ENCODE data around the gene PRH2. TPM values are rescaled to one million over a fixed set of nuclear protein-coding genes. Genes with fewer than 3 reads are reported as not detected.

The PRH2 gene
- total and polyA plus RNA-seq, 4 experiments from 2014 or later: not detected

DNA sequence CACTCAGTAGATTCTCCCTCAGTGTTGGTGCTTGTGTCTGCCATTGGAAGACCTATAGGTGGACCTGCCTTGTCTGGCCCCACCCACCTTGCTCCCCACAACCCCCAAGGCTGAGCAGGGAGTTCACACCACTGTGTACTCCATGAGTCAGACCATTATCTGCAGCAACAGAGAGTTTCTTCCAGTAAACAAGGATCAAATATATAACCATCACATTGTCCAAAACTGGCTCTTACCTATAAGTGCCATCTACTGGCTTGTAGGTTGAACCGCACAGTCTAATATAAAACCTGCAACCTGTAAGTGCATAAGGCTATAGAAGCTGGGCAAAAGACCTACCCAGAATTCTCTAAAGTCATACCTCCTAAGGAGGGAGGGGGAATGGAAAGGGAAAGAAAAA is 27.6 kb upstream of the PRH2 start:
- Mint-ChIP-seq H3K4me1 (peaks cover 0 to 2% (median under 1%) of the 10 kb centered on the region in 4 donors), H3K9me3 (peaks cover 0 to 44% (median 37%) of the 10 kb centered on the region in 8 donors), H3K27me3 (no peaks in the 10 kb centered on the region), H3K36me3 (peaks cover 27 to 71% of the 10 kb centered on the region in 2 donors), H3K4me3 (no peak overlapping the region), H3K27ac (no peak overlapping the region)
- Histone ChIP-seq H3K4me1 (ENCODE audit: insufficient read depth, low read length) (no peaks in the 10 kb centered on the region), H3K27me3 (ENCODE audit: insufficient read depth, low read length) (no peaks in the 10 kb centered on the region), H3K4me3 (ENCODE audit: low read length in 2 of 2) (no peak overlapping the region), H3K9me3 (ENCODE audit: control insufficient read depth in 1 of 2, low read length in 2 of 2) (peaks cover 0 to 10% of the 10 kb centered on the region in 2 donors), H3K27ac (ENCODE audit: low read depth, low read length) (no peak overlapping the region), H3K36me3 (ENCODE audit: insufficient read depth, low read length) (no peaks in the 10 kb centered on the region)
- POLR2A ChIA-PET (ENCODE audit: partially characterized antibody): no interaction called here
- intact Hi-C loops (cut with micrococcal nuclease): no loop called here
- DNase-seq: no peak
- CTCF ChIA-PET (ENCODE audit: partially characterized antibody): no interaction called here

DNA sequence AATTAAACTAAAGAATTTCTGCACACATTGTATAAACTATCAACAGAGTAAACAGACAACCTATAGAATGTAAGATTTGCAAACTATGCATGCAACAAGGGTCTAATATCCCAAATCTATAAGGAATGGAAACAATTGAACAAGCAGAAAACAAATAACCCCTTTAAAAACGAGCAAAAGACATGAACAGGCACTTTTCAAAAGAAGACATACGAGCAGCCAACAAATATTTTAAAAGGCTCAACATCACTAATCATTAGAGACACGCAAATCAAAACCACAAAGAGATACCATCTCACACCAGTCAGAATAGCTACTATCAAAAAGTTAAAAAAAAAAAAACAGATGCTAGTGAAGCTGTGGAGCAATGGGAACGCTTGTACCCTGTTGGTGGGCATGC is 24.4 kb upstream of the PRH2 start:
- no peaks in the 10 kb centered on the region for H3K27me3 Mint-ChIP-seq
- intact Hi-C loops (cut with micrococcal nuclease): no loop called here

DNA sequence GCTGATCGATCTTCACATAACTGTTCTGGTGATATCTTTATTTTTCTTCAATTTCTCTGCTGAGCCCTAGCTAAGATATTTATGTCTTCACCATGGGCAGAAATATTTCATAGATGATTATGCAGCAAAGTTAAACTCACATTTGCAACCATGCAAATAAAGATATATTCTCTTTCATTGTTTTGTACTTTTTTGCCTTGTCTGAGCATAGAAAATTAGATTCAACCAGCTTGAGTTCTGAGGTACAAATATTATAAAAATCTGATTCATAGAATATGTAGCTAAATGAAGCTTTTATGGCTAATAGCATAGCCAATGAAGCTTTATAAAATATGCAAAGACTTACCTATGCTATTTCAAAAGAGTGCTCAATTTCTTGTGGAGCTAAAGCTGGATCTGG is 19.6 kb upstream of the PRH2 start, which contains the start of gene TAS2R13:
Gene TAS2R13, minus strand, starts transcription at position 101 of the 400 bp plus-strand sequence. CDS start 264 bp downstream, outside the sequence.
- no peaks in the 10 kb centered on the region for H3K27me3 Mint-ChIP-seq
- Histone ChIP-seq H3K4me3 (ENCODE audit: low read length in 2 of 2) (no peak within 1 kb of the TSS), H3K27ac (ENCODE audit: low read depth, low read length) (no peak within 1 kb of the TSS), H3K36me3 (ENCODE audit: insufficient read depth, low read length) (no peaks in the 10 kb centered on the region), H3K4me1 (ENCODE audit: insufficient read depth, low read length) (no peaks in the 10 kb centered on the region), H3K9me3 (ENCODE audit: control insufficient read depth in 1 of 2, low read length in 2 of 2) (peaks cover 0 to 7% of the 10 kb centered on the region in 2 donors), H3K27me3 (ENCODE audit: insufficient read depth, low read length) (no peaks in the 10 kb centered on the region)
- peaks cover 0 to under 1% (median 0%) of the 10 kb centered on the region in 4 donors for H3K4me1 Mint-ChIP-seq
- ChIA-PET POLR2A (ENCODE audit: partially characterized antibody) (no interaction called here), CTCF (ENCODE audit: partially characterized antibody) (no interaction called here)
- H3K9me3 Mint-ChIP-seq: peaks cover 2 to 21% (median 14%) of the 10 kb centered on the region in 8 donors
- peaks cover 11 to 46% of the 10 kb centered on the region in 2 donors for H3K36me3 Mint-ChIP-seq
- DNase-seq: no peak
- intact Hi-C loops (cut with micrococcal nuclease): no loop called here
- H3K4me3 Mint-ChIP-seq: no peak within 1 kb of the TSS
- H3K27ac Mint-ChIP-seq: no peak within 1 kb of the TSS

More for the DNA sequence above, 24.4 kb upstream of the PRH2 start:
- peaks cover 0 to 10% of the 10 kb centered on the region in 2 donors for H3K9me3 ChIP-seq (ENCODE audit: control insufficient read depth in 1 of 2, low read length in 2 of 2)
- no peak overlapping the region for H3K4me3 Mint-ChIP-seq
- ChIA-PET POLR2A (ENCODE audit: partially characterized antibody) (no interaction called here), CTCF (ENCODE audit: partially characterized antibody) (no interaction called here)
- no peak overlapping the region for H3K27ac ChIP-seq (ENCODE audit: low read depth, low read length)
- H3K4me3 ChIP-seq (ENCODE audit: low read length in 2 of 2): no peak overlapping the region
- DNase-seq: no peak
- no peak overlapping the region for H3K27ac Mint-ChIP-seq
- peaks cover 2 to 45% (median 39%) of the 10 kb centered on the region in 8 donors for H3K9me3 Mint-ChIP-seq
- H3K27me3 ChIP-seq (ENCODE audit: insufficient read depth, low read length): no peaks in the 10 kb centered on the region
- H3K4me1 ChIP-seq (ENCODE audit: insufficient read depth, low read length): no peaks in the 10 kb centered on the region
- H3K36me3 Mint-ChIP-seq: peaks cover 29 to 73% of the 10 kb centered on the region in 2 donors
- H3K4me1 Mint-ChIP-seq: no peaks in the 10 kb centered on the region
- no peaks in the 10 kb centered on the region for H3K36me3 ChIP-seq (ENCODE audit: insufficient read depth, low read length)

- POLR2A ChIA-PET (ENCODE audit: partially characterized antibody): no interaction called here
- CTCF ChIA-PET (ENCODE audit: partially characterized antibody): no interaction called here
- Mint-ChIP-seq H3K4me3 (no peak overlapping the region), H3K36me3 (peaks cover 4 to 43% of the 10 kb centered on the region in 2 donors), H3K27me3 (no peaks in the 10 kb centered on the region), H3K27ac (no peak overlapping the region), H3K4me1 (peaks cover 0 to 1% (median 0%) of the 10 kb centered on the region in 4 donors), H3K9me3 (peaks cover 2 to 12% (median 5%) of the 10 kb centered on the region in 8 donors)
- Histone ChIP-seq H3K9me3 (ENCODE audit: control insufficient read depth in 1 of 2, low read length in 2 of 2) (no peaks in the 10 kb centered on the region), H3K4me1 (ENCODE audit: insufficient read depth, low read length) (no peaks in the 10 kb centered on the region), H3K4me3 (ENCODE audit: low read length in 2 of 2) (no peak overlapping the region), H3K27me3 (ENCODE audit: insufficient read depth, low read length) (no peaks in the 10 kb centered on the region), H3K36me3 (ENCODE audit: insufficient read depth, low read length) (no peaks in the 10 kb centered on the region), H3K27ac (ENCODE audit: low read depth, low read length) (no peak overlapping the region)
- intact Hi-C loops (cut with micrococcal nuclease): no loop called here
- no peak for DNase-seq
Measured at GRCh38 chr12:10910380-10910779, 18.7 kb upstream of the PRH2 start.

DNA sequence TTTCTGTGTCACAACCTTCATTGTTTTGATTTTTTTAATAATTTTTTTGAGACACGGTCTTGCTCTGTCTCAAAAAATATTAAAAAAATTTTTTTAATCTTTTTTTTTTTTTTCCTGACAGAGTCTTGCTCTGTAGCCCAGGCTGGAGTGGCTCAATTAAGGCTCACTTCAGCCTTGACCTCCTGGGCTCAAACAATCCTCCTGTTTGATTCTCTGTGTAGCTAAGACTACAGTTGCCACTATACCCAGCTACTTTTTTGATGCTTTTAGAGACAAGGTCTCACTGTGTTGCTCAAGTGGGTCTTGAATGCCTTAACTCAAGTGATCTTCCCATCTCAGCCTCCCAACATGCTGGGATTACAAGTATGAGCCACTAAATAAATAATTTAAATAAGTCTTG is 9.2 kb upstream of the PRH2 start:
- peaks cover 0 to 4% of the 10 kb centered on the region in 2 donors for H3K36me3 Mint-ChIP-seq
- Histone ChIP-seq H3K27me3 (ENCODE audit: insufficient read depth, low read length) (no peaks in the 10 kb centered on the region), H3K4me1 (ENCODE audit: insufficient read depth, low read length) (no peaks in the 10 kb centered on the region), H3K9me3 (ENCODE audit: control insufficient read depth in 1 of 2, low read length in 2 of 2) (no peaks in the 10 kb centered on the region), H3K27ac (ENCODE audit: low read depth, low read length) (no peak overlapping the region), H3K4me3 (ENCODE audit: low read length in 2 of 2) (no peak overlapping the region), H3K36me3 (ENCODE audit: insufficient read depth, low read length) (no peaks in the 10 kb centered on the region)
- ChIA-PET POLR2A (ENCODE audit: partially characterized antibody) (no interaction called here), CTCF (ENCODE audit: partially characterized antibody) (no interaction called here)
- no peak overlapping the region for H3K4me3 Mint-ChIP-seq
- H3K27ac Mint-ChIP-seq: no peak overlapping the region
- H3K9me3 Mint-ChIP-seq: peaks cover 0 to 3% (median 0%) of the 10 kb centered on the region in 8 donors
- no peak for DNase-seq
- H3K4me1 Mint-ChIP-seq: peaks cover 0 to 4% (median 0%) of the 10 kb centered on the region in 4 donors
- no peaks in the 10 kb centered on the region for H3K27me3 Mint-ChIP-seq
- intact Hi-C loops (cut with micrococcal nuclease): no loop called here

DNA sequence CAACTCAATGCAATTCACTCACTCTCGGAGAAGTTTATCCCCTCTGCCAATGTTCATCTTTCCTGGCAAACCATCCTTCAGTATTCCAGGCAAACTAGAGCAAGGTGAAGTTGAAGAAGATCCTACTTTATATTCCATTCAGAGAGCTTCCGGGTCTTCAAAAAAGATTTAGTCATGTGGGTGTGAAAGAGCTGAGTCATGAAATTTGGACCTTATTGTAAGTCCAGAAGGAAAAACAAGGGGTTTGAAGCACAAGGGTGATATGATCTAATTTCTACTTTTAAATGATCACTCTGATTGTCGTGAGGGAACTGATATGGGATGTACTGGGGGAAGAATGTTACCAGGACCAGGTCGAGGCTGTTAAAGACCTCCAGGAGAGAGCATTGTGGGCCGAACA is 2.8 kb upstream of the PRH2 start:
- intact Hi-C loops (cut with micrococcal nuclease): no loop called here
- CTCF ChIA-PET (ENCODE audit: partially characterized antibody): no interaction called here

DNA sequence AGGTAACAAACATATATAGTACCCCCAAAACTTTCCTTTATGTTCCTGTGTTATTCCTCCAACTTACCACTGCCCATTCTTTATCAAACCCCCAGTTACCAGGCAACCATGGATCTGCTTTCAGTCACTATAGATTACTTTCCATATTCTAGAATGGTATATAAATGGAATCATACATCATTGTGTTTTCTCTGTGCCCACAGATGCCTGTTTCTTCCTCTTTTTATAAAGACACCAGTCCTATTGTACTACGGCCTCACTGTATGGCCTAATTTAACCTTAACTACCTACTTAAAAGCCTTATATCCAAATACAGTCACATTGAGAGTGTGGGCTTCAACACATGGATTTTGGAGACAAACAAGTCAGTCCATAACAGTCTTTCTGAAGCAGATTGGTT is 7.5 kb downstream of the PRH2 start:
- ChIA-PET CTCF (ENCODE audit: partially characterized antibody) (no interaction called here), POLR2A (ENCODE audit: partially characterized antibody) (no interaction called here)
- H3K27me3 ChIP-seq (ENCODE audit: insufficient read depth, low read length): no peaks in the 10 kb centered on the region
- peaks cover 0 to 2% (median 1%) of the 10 kb centered on the region in 4 donors for H3K4me1 Mint-ChIP-seq
- H3K36me3 Mint-ChIP-seq: peaks cover 0 to under 1% of the 10 kb centered on the region in 2 donors
- H3K27ac Mint-ChIP-seq: no peak overlapping the region
- no peak overlapping the region for H3K27ac ChIP-seq (ENCODE audit: low read depth, low read length)
- no peaks in the 10 kb centered on the region for H3K9me3 Mint-ChIP-seq
- H3K4me1 ChIP-seq (ENCODE audit: insufficient read depth, low read length): no peaks in the 10 kb centered on the region
- H3K36me3 ChIP-seq (ENCODE audit: insufficient read depth, low read length): no peaks in the 10 kb centered on the region
- H3K9me3 ChIP-seq (ENCODE audit: control insufficient read depth in 1 of 2, low read length in 2 of 2): no peaks in the 10 kb centered on the region
- DNase-seq: no peak
- no peak overlapping the region for H3K4me3 Mint-ChIP-seq
- no peaks in the 10 kb centered on the region for H3K27me3 Mint-ChIP-seq
- H3K4me3 ChIP-seq (ENCODE audit: low read length in 2 of 2): no peak overlapping the region
- intact Hi-C loops (cut with micrococcal nuclease): no loop called here

More for the DNA sequence above, 2.8 kb upstream of the PRH2 start:
- H3K36me3 Mint-ChIP-seq: peaks cover 0 to 25% of the 10 kb centered on the region in 2 donors
- DNase-seq: no peak
- no peak overlapping the region for H3K4me3 Mint-ChIP-seq
- no peaks in the 10 kb centered on the region for H3K4me1 ChIP-seq (ENCODE audit: insufficient read depth, low read length)
- POLR2A ChIA-PET (ENCODE audit: partially characterized antibody): no interaction called here
- no peak overlapping the region for H3K27ac ChIP-seq (ENCODE audit: low read depth, low read length)
- no peaks in the 10 kb centered on the region for H3K9me3 ChIP-seq (ENCODE audit: control insufficient read depth in 1 of 2, low read length in 2 of 2)
- H3K4me1 Mint-ChIP-seq: peaks cover 0 to 4% (median 0%) of the 10 kb centered on the region in 4 donors
- H3K4me3 ChIP-seq (ENCODE audit: low read length in 2 of 2): no peak overlapping the region
- peak overlapping the region in 1 of 7 donors; percentile 31 for H3K27ac Mint-ChIP-seq
- H3K36me3 ChIP-seq (ENCODE audit: insufficient read depth, low read length): no peaks in the 10 kb centered on the region
- no peaks in the 10 kb centered on the region for H3K27me3 ChIP-seq (ENCODE audit: insufficient read depth, low read length)
- H3K9me3 Mint-ChIP-seq: no peaks in the 10 kb centered on the region
- H3K27me3 Mint-ChIP-seq: no peaks in the 10 kb centered on the region

GRCh38 chr12:10939163-10939562 is 10.1 kb downstream of the PRH2 start, which contains the start of gene TAS2R14:
Gene TAS2R14, minus strand, starts transcription at chr12:10939263. Its CDS starts 56 bp downstream, at chr12:10939207.
- DNase-seq: no peak
- intact Hi-C loops (cut with micrococcal nuclease): no loop called here
- no peak within 1 kb of the TSS for H3K27ac ChIP-seq (ENCODE audit: low read depth, low read length)
- peak within 1 kb of the TSS in 1 of 7 donors; percentile 36 for H3K27ac Mint-ChIP-seq
- H3K36me3 ChIP-seq (ENCODE audit: insufficient read depth, low read length): no peaks in the 10 kb centered on the region
- ChIA-PET POLR2A (ENCODE audit: partially characterized antibody) (no interaction called here), CTCF (ENCODE audit: partially characterized antibody) (no interaction called here)
- H3K9me3 ChIP-seq (ENCODE audit: control insufficient read depth in 1 of 2, low read length in 2 of 2): no peaks in the 10 kb centered on the region
- H3K4me3 ChIP-seq (ENCODE audit: low read length in 2 of 2): no peak within 1 kb of the TSS
- H3K27me3 ChIP-seq (ENCODE audit: insufficient read depth, low read length): no peaks in the 10 kb centered on the region
- no peaks in the 10 kb centered on the region for H3K27me3 Mint-ChIP-seq
- H3K36me3 Mint-ChIP-seq: peaks cover 0 to 5% of the 10 kb centered on the region in 2 donors
- no peak within 1 kb of the TSS for H3K4me3 Mint-ChIP-seq
- H3K4me1 ChIP-seq (ENCODE audit: insufficient read depth, low read length): no peaks in the 10 kb centered on the region
- H3K4me1 Mint-ChIP-seq: peaks cover 0 to 15% (median 2%) of the 10 kb centered on the region in 4 donors
- no peaks in the 10 kb centered on the region for H3K9me3 Mint-ChIP-seq

Data from CD4-positive, alpha-beta memory T cell (primary cell).